Measurements from ENCODE around the gene SERPINA3. TPM values are rescaled to one million over a fixed set of nuclear protein-coding genes. Genes with fewer than 3 reads are reported as not detected.
A peak's percentile ranks its signal among the peaks of the same experiment; 100 is the strongest.

The SERPINA3 gene
- total and polyA plus RNA-seq, 8 donors = 1,011 to 4,136 (median 2,518) TPM

DNA sequence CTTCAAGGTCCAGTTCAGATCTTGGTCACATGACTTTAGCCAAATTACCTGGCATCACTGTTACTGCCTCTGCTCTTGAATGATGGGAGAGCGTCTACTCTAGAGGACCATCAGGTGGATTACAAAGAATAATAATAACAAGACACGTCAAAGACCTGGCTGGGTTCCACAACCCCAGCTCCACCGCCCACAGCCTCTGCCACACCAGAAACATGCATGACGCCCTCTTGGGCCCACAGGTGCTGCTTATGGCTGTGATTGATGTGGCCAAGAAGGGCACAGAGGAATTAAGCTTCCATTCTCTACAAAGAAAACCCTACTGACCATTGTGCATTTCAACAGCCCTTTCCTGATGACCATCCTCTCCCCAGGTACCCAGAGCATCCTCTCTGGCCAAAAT is 18.2 kb downstream of the SERPINA3 start:
- H3K4me3 ChIP-seq = no peak overlapping the region
- no peaks in the 10 kb centered on the region for H3K9me3 ChIP-seq
- DNase-seq = peak in 1 of 6 donors; percentile 34
- FAIRE-seq = no peak
- TF ChIP-seq, protein P1, sequence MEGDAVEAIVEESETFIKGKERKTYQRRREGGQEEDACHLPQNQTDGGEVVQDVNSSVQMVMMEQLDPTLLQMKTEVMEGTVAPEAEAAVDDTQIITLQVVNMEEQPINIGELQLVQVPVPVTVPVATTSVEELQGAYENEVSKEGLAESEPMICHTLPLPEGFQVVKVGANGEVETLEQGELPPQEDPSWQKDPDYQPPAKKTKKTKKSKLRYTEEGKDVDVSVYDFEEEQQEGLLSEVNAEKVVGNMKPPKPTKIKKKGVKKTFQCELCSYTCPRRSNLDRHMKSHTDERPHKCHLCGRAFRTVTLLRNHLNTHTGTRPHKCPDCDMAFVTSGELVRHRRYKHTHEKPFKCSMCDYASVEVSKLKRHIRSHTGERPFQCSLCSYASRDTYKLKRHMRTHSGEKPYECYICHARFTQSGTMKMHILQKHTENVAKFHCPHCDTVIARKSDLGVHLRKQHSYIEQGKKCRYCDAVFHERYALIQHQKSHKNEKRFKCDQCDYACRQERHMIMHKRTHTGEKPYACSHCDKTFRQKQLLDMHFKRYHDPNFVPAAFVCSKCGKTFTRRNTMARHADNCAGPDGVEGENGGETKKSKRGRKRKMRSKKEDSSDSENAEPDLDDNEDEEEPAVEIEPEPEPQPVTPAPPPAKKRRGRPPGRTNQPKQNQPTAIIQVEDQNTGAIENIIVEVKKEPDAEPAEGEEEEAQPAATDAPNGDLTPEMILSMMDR (IDR thresholded peaks at IDR 0.05) = no peak
- no peaks in the 10 kb centered on the region for H3K4me1 ChIP-seq
- H3K27me3 ChIP-seq = no peaks in the 10 kb centered on the region
- no peak overlapping the region for H3K27ac ChIP-seq
- intact Hi-C loops (cut with DNase I) = no loop called here
- WGBS, 2 donors = 87 to 89% methylated on average over 4 of the region's 4 CpGs
- H3K36me3 ChIP-seq = no peaks in the 10 kb centered on the region
- ATAC-seq = no peak

DNA sequence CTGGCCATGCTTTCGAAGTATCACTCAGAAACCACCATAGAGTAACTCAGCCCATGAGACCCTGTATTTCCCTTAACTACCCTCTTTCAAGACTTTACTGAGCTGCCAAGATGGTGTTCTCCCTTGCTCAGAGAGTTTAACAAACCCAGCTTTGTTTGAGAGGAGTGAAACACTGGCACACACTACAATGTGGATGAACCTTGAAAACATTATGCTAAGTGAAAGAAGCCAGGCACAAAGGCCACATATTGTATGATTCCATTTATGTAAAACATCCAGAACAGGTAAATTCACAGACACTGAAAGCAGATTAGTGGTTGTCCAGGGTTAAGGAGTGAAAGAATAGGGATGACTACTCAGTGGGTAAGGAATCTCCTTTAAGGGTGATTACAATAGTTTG is 18.9 kb downstream of the SERPINA3 start:
- Histone ChIP-seq H3K27ac (no peak overlapping the region), H3K27me3 (no peaks in the 10 kb centered on the region), H3K36me3 (no peaks in the 10 kb centered on the region), H3K4me3 (no peak overlapping the region), H3K4me1 (no peaks in the 10 kb centered on the region), H3K9me3 (no peaks in the 10 kb centered on the region)
- ATAC-seq (no peak), DNase-seq (no peak), FAIRE-seq (no peak)
- 93 to 100% methylated on average over 1 of the region's 1 CpG for WGBS, 2 donors
- intact Hi-C loops (cut with DNase I) = no loop called here
- TF ChIP-seq, protein P1 (IDR thresholded peaks at IDR 0.05) = no peak

DNA sequence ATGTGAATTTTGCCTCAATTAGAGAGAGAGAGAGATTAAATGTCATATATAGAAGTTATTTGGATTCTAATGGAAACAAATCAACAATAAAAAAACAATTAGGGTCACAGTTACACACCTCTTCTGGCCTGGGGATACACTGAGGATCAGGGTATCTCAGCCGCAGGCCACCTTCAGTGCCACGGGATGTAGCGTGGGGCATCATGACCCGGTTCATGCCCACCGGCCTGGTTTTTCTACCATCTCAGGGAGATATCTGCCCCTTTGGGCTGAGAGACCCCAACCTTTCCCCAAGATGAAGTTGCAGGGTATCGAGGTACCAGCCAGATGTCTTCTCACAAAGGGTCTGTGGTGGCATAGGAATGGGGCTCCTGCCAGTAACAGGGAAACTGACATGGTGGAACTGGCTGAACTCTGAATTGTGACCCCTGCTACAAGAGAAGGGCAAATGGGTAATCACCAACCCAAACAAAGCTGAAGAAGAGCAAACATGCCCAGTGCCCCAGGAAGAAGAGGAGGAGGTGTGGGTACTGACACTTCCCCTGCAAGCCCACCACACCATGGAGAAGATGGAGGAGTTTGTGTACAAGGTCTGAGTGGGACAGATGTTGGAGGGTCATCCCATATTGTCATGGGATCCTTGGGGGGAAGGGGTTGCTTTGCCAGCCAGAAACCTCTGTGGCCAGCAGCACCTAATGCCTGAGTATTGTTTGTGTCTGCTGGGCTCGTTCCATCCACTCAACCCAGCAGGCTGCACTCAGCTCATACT is 19.5 kb downstream of the SERPINA3 start:
- FAIRE-seq (no peak), ATAC-seq (no peak), DNase-seq (peak in 1 of 6 donors; percentile 17)
- H3K4me3 ChIP-seq = no peak overlapping the region
- peaks cover 0 to 3% (median 3%) of the 10 kb centered on the region in 3 donors for H3K4me1 ChIP-seq
- TF ChIP-seq, protein P1 (IDR thresholded peaks at IDR 0.05) = no peak
- H3K27ac ChIP-seq = no peak overlapping the region
- H3K27me3 ChIP-seq = no peaks in the 10 kb centered on the region
- H3K9me3 ChIP-seq = no peaks in the 10 kb centered on the region
- intact Hi-C loops (cut with DNase I) = no loop called here
- no peaks in the 10 kb centered on the region for H3K36me3 ChIP-seq
- 86 to 90% methylated on average over 7 of the region's 7 CpGs for whole genome bisulfite sequencing, 2 donors

DNA sequence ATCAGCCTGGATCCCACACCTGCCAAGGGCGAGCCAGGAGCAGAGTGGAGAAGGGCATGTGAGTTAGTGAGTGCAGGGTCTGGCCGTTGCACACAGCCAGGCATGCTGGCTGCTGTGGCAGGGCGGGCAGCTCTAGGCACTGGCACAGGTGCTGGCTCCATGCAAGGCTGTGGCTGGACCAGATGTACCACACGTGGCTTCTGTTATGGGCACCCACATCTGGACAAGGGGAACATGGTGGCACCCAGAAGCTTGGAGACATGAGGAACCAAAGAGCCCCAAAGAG is 20.1 kb downstream of the SERPINA3 start:
- 81 to 92% methylated on average over 4 of the region's 4 CpGs for WGBS, 2 donors
- Histone ChIP-seq H3K4me1 (peaks cover 0 to 5% (median 3%) of the 10 kb centered on the region in 3 donors), H3K9me3 (no peaks in the 10 kb centered on the region), H3K4me3 (no peak overlapping the region), H3K27me3 (no peaks in the 10 kb centered on the region), H3K27ac (no peak overlapping the region), H3K36me3 (no peaks in the 10 kb centered on the region)
- ATAC-seq = no peak
- intact Hi-C loops (cut with DNase I) = no loop called here
- no peak for FAIRE-seq
- DNase-seq = peak in 1 of 6 donors; percentile 49
- TF ChIP-seq, protein P1 (IDR thresholded peaks at IDR 0.05) = no peak

DNA sequence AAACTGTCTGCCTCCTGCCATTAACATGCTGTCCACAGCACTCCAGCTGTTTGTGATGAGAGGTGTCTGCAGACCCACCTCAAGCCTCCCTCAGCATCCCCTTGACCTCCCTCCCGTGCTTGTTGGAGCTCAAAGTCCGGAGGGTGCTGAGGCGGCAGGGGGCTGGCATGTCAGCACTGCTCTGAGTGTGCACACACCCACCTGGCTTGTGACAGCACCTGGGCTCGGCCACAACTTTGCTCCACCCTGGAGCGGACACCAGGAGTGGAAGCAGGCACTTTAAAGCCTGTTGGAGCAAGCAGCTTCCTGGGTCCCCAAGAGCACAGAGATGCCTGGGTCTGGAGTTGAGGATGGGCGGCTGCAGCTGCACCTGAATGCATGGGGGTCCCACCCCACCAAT is 20.9 kb downstream of the SERPINA3 start:
- TF ChIP-seq, protein P1 (IDR thresholded peaks at IDR 0.05) = no peak
- Histone ChIP-seq H3K27ac (no peak overlapping the region), H3K36me3 (no peaks in the 10 kb centered on the region), H3K9me3 (no peaks in the 10 kb centered on the region), H3K4me3 (no peak overlapping the region), H3K27me3 (no peaks in the 10 kb centered on the region), H3K4me1 (peaks cover 0 to 5% (median 3%) of the 10 kb centered on the region in 3 donors)
- peak in 1 of 6 donors; percentile 49 for DNase-seq
- ATAC-seq = no peak
- intact Hi-C loops (cut with DNase I) = no loop called here
- 71 to 86% methylated on average over 6 of the region's 6 CpGs for WGBS, 2 donors
- no peak for FAIRE-seq

Data from pancreas (tissue), 10 donors.